Measurements from ENCODE around the gene PPP2CA.

Gene PPP2CA

GRCh38 chr5:134203630-134204029 lies 22.2 kb downstream of the PPP2CA start:
- TF ChIP-seq CTCF (IDR thresholded peaks at IDR 0.05; ENCODE audit: extremely low read depth, missing control alignments), result no peak
- no peak for DNase-seq (ENCODE audit: low spot score)

DNA sequence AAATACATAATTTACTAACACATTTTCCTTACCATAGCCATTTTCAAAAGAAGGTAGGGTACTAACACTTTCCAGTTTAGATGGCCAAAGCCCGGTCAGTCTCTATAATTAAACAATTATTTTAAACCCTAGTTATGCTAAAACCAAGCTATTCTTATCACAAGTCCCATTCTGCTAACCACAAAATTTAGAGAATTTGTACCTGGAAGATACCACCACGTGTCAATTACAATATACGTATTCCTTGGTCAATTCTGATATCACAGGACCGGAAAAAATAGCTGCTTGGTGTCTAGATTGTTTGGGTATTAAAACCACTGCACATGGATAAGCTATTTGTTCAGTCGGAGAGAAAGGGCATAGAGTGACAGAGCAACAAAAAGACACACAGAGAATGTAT lies 30.2 kb downstream of the PPP2CA start:
- TF ChIP-seq CTCF (IDR thresholded peaks at IDR 0.05; ENCODE audit: extremely low read depth, missing control alignments), result no peak
- no peak for DNase-seq (ENCODE audit: low spot score)

- no peak for DNase-seq (ENCODE audit: low spot score)
- no peak for TF ChIP-seq CTCF (IDR thresholded peaks at IDR 0.05; ENCODE audit: extremely low read depth, missing control alignments)
Observed at GRCh38 chr5:134189031-134189430, 36.8 kb downstream of the PPP2CA start.

GRCh38 chr5:134188092-134188491 lies 37.8 kb downstream of the PPP2CA start:
- TF ChIP-seq CTCF (IDR thresholded peaks at IDR 0.05; ENCODE audit: extremely low read depth, missing control alignments), result no peak
- no peak for DNase-seq (ENCODE audit: low spot score)

- DNase-seq (ENCODE audit: low spot score), result peak; percentile 86
- TF ChIP-seq CTCF (IDR thresholded peaks at IDR 0.05; ENCODE audit: extremely low read depth, missing control alignments), result peak; percentile 94
Observed at GRCh38 chr5:134184155-134185135, 41.4 kb downstream of the PPP2CA start.

- DNase-seq (ENCODE audit: low spot score), result no peak
- TF ChIP-seq CTCF (IDR thresholded peaks at IDR 0.05; ENCODE audit: extremely low read depth, missing control alignments), result no peak
Observed at GRCh38 chr5:134183481-134183880, 42.4 kb downstream of the PPP2CA start.

- TF ChIP-seq CTCF (IDR thresholded peaks at IDR 0.05; ENCODE audit: extremely low read depth, missing control alignments), result no peak
- DNase-seq (ENCODE audit: low spot score), result no peak
Observed at GRCh38 chr5:134178096-134178419, 47.8 kb downstream of the PPP2CA start.
